ENCODE data around the gene FGF13.

DNA sequence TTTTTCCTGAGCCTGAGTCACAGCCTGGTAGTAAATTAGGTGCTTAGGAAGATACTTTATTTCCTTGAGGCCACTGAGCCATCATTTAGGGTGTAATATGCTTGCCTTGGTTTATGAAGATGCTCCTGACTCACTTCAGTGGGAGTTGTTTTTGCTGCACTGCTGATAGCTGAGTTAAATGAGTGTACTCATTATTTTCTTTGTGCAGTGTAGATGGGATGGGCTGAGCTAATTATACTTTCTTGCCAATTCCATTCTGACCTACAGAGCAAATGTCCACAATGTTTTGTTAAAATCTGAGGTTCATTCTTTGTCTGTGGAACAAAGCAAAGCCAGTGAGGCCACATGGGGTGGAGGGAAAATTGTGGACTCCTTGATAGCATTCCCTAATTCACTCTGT, 60.0 kb downstream of the FGF13 start:
- TF ChIP-seq, protein P1, sequence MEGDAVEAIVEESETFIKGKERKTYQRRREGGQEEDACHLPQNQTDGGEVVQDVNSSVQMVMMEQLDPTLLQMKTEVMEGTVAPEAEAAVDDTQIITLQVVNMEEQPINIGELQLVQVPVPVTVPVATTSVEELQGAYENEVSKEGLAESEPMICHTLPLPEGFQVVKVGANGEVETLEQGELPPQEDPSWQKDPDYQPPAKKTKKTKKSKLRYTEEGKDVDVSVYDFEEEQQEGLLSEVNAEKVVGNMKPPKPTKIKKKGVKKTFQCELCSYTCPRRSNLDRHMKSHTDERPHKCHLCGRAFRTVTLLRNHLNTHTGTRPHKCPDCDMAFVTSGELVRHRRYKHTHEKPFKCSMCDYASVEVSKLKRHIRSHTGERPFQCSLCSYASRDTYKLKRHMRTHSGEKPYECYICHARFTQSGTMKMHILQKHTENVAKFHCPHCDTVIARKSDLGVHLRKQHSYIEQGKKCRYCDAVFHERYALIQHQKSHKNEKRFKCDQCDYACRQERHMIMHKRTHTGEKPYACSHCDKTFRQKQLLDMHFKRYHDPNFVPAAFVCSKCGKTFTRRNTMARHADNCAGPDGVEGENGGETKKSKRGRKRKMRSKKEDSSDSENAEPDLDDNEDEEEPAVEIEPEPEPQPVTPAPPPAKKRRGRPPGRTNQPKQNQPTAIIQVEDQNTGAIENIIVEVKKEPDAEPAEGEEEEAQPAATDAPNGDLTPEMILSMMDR (conservative IDR thresholded peaks at IDR 0.05; ENCODE audit: low read length), result no peak
- no peak for TF ChIP-seq EZH2phosphoT487 (IDR thresholded peaks at IDR 0.05; ENCODE audit: borderline replicate concordance, low read depth, low read length)
